Measurements from ENCODE around the gene TREML2.
A peak's percentile ranks its signal among the peaks of the same experiment; 100 is the strongest.
"Not testable (repeated sequence)": the region's sequence is repeated elsewhere in the genome, so short reads cannot be mapped to it uniquely, and the experiment has no call there.

Gene TREML2

DNA sequence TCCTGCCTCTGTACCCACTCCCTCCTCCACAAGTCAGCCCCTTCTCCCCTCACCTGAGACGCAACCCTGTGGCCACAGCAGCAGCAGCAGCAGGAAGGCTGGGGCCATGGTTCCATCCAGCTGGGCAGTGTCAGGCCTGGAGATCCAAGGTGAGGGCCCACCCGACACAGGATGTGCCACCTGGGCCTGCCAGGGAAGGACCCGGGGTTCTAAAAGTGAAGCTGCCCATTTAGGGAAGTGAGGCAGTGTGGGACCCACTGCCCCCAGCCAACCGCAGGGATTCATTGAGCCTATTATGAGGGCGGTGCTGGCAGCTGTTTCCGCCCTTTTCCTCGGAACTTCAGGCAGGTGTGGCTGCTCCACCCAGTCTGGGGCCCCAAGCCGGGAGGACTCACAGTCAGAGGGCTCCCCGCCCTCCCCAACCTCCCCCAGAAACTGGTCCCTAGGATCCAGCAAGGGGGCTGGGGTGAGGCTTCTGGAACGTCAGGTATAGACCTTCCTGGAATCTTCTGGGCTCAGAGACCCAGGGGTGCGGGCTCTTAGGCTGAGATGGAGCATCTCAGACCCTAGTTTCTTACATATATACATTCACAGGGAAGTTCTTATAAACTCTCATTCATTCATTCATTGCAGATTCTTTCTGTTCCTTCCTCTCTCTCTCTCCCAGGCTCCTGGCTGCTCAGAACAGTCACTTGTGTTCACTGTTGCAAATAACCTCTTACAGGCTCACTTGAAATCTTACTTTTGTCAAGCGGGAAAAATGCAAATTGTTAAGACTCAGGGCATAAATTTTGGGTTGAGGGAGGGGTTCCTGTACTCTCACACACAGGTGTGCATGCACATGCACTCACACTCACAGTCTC, at the start of gene TREML2:
Gene TREML2, minus strand, starts transcription at position 249 of the 863 bp plus-strand sequence. Its CDS starts 141 bp downstream, at position 108.
- no peak within 1 kb of the TSS for H3K9ac ChIP-seq (ENCODE audit: low read depth, low read length)

GRCh38 chr6:41247882-41248705, 47.1 kb upstream of the TREML2 start:
- no peaks in the 10 kb centered on the region for H3K36me3 ChIP-seq (ENCODE audit: insufficient read depth, low read length)
- H3K9ac ChIP-seq (ENCODE audit: low read depth, low read length) = no peak overlapping the region
- H3K4me1 ChIP-seq (ENCODE audit: insufficient read depth, low read length) = no peaks in the 10 kb centered on the region

More for the DNA sequence above, at the start of gene TREML2:
- Histone ChIP-seq H3K36me3 (ENCODE audit: insufficient read depth, low read length) (no peaks in the 10 kb centered on the region), H3K4me1 (ENCODE audit: insufficient read depth, low read length) (peaks cover 7% of the 10 kb centered on the region), H3K9me3 (ENCODE audit: control insufficient read depth, insufficient read depth, low read length) (no peaks in the 10 kb centered on the region)

DNA sequence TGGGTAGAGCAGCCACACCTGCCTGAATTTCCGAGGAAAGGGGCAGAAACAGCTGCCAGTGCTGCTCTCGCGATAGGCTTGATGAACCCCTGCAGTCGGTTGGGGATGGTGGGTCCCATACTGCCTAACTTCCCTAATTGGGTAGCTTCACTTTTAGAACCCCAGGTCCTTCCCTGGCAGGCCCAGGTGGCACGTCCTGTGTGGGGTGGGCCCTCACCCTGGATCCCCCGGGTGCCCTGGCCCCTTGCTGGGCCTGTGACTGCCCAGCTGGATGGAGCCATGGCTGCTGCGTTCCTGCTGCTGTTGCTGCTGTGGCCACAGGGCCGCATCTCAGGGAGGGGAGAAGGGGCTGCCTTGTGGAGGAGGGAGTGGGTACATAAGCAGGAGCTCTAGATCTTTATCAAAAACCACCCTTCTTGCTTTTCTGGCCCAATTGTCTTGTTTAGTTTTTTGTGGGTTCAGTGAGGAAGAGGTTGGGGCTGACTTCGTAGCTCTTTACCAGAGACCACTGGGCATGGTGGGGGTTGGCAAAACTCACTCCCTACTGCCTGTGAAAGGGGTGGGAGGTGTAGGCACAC, 46.4 kb upstream of the TREML2 start:
- Histone ChIP-seq H3K9ac (ENCODE audit: low read depth, low read length) (no peak overlapping the region), H3K9me3 (ENCODE audit: control insufficient read depth, insufficient read depth, low read length) (no peaks in the 10 kb centered on the region)

More at GRCh38 chr6:41247882-41248705, 47.1 kb upstream of the TREML2 start:
- H3K9me3 ChIP-seq (ENCODE audit: control insufficient read depth, insufficient read depth, low read length) = no peaks in the 10 kb centered on the region

GRCh38 chr6:41246529-41246928, 45.6 kb upstream of the TREML2 start:
- H3K4me1 ChIP-seq (ENCODE audit: insufficient read depth, low read length); H3K36me3 ChIP-seq (ENCODE audit: insufficient read depth, low read length); H3K9ac ChIP-seq (ENCODE audit: low read depth, low read length); H3K9me3 ChIP-seq (ENCODE audit: control insufficient read depth, insufficient read depth, low read length): not testable (repeated sequence)

More for the DNA sequence above, 46.4 kb upstream of the TREML2 start:
- no peaks in the 10 kb centered on the region for H3K36me3 ChIP-seq (ENCODE audit: insufficient read depth, low read length)
- no peaks in the 10 kb centered on the region for H3K4me1 ChIP-seq (ENCODE audit: insufficient read depth, low read length)

- no peaks in the 10 kb centered on the region for H3K4me1 ChIP-seq (ENCODE audit: insufficient read depth, low read length)
- H3K9me3 ChIP-seq (ENCODE audit: control insufficient read depth, insufficient read depth, low read length) = no peaks in the 10 kb centered on the region
- peak overlapping the region; percentile 54; the same call in 1 of the 2 replicates for H3K9ac ChIP-seq (ENCODE audit: low read depth, low read length)
- no peaks in the 10 kb centered on the region for H3K36me3 ChIP-seq (ENCODE audit: insufficient read depth, low read length)
These were observed 38.7 kb upstream of the TREML2 start for GRCh38 chr6:41239467-41240159.

- no peaks in the 10 kb centered on the region for H3K4me1 ChIP-seq (ENCODE audit: insufficient read depth, low read length)
- no peaks in the 10 kb centered on the region for H3K36me3 ChIP-seq (ENCODE audit: insufficient read depth, low read length)
- H3K9ac ChIP-seq (ENCODE audit: low read depth, low read length) = no peak overlapping the region
- no peaks in the 10 kb centered on the region for H3K9me3 ChIP-seq (ENCODE audit: control insufficient read depth, insufficient read depth, low read length)
These were observed 36.2 kb upstream of the TREML2 start for GRCh38 chr6:41237128-41237527.

DNA sequence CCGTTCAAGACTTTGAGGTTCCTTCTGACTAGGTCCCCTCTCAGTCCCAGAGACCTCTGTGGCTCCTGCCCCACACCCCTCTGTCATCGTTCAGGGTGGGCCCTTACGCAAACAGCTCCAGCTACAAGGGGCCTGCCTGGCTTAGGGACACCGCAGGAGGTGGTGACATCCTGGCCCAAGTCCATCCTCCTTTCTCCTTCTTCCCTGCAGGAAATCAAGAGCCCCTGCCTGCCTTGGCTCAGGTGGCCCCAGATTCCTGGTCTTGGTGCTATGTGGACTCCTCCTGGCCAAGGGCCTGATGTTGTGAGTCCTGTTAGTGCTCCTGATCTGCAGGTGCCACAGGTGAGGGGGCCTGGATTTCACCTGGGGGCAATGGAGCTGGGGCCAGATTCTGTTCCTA, 35.3 kb upstream of the TREML2 start:
- no peak overlapping the region for H3K9ac ChIP-seq (ENCODE audit: low read depth, low read length)

DNA sequence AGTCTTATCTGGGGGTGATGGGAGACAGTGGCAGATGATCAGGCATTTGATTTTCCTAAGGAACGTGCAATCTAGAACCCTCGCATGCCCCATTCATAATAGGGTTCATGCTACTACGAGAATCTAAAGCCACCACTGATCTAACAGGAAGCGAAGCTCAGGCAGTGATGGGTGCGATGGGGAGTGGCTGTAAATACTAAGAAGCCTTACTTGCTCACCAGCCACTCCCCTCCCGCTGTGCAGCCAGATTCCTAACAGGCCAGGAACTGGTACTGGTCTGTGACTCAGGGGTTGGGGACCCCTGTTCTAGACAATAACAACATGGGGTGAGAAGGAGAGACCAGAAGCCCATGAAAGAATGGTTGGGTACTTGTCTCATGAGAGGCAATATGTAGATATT, 31.7 kb upstream of the TREML2 start:
- Histone ChIP-seq H3K9me3 (ENCODE audit: control insufficient read depth, insufficient read depth, low read length) (no peaks in the 10 kb centered on the region), H3K9ac (ENCODE audit: low read depth, low read length) (no peak overlapping the region), H3K36me3 (ENCODE audit: insufficient read depth, low read length) (no peaks in the 10 kb centered on the region), H3K4me1 (ENCODE audit: insufficient read depth, low read length) (no peaks in the 10 kb centered on the region)

More for the DNA sequence above, 35.3 kb upstream of the TREML2 start:
- H3K36me3 ChIP-seq (ENCODE audit: insufficient read depth, low read length) = no peaks in the 10 kb centered on the region
- H3K4me1 ChIP-seq (ENCODE audit: insufficient read depth, low read length) = no peaks in the 10 kb centered on the region
- no peaks in the 10 kb centered on the region for H3K9me3 ChIP-seq (ENCODE audit: control insufficient read depth, insufficient read depth, low read length)

GRCh38 chr6:41231246-41231645, 30.3 kb upstream of the TREML2 start:
- no peaks in the 10 kb centered on the region for H3K36me3 ChIP-seq (ENCODE audit: insufficient read depth, low read length)
- no peaks in the 10 kb centered on the region for H3K9me3 ChIP-seq (ENCODE audit: control insufficient read depth, insufficient read depth, low read length)
- no peaks in the 10 kb centered on the region for H3K4me1 ChIP-seq (ENCODE audit: insufficient read depth, low read length)
- no peak overlapping the region for H3K9ac ChIP-seq (ENCODE audit: low read depth, low read length)

DNA sequence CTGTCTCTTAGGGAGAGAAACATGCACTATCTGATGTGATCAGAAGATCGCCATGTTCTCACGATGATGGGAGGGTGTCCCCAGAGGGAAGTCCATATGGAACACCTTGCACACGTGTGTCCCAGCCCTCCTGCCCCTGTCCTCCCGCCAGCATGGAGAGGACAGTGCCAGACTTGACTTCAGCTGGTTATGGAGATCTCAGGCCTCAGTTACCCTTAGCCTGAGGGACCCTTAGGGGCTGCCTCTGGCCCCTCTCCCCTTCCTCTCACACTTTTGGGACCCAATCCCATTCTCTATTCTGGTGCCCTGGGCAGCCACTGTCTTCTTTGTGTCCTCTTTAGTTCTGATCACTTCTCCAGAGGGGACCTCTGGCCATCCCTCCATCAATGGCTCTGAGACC, 28.8 kb upstream of the TREML2 start:
- H3K4me1 ChIP-seq (ENCODE audit: insufficient read depth, low read length) = no peaks in the 10 kb centered on the region
- no peaks in the 10 kb centered on the region for H3K9me3 ChIP-seq (ENCODE audit: control insufficient read depth, insufficient read depth, low read length)
- H3K9ac ChIP-seq (ENCODE audit: low read depth, low read length) = no peak overlapping the region
- no peaks in the 10 kb centered on the region for H3K36me3 ChIP-seq (ENCODE audit: insufficient read depth, low read length)

- Histone ChIP-seq H3K9me3 (ENCODE audit: control insufficient read depth, insufficient read depth, low read length) (no peaks in the 10 kb centered on the region), H3K9ac (ENCODE audit: low read depth, low read length) (no peak overlapping the region), H3K4me1 (ENCODE audit: insufficient read depth, low read length) (no peaks in the 10 kb centered on the region), H3K36me3 (ENCODE audit: insufficient read depth, low read length) (no peaks in the 10 kb centered on the region)
These were observed 27.7 kb upstream of the TREML2 start for GRCh38 chr6:41228616-41229015.

- no peaks in the 10 kb centered on the region for H3K9me3 ChIP-seq (ENCODE audit: control insufficient read depth, insufficient read depth, low read length)
- no peak within 1 kb of the TSS for H3K9ac ChIP-seq (ENCODE audit: low read depth, low read length)
- H3K36me3 ChIP-seq (ENCODE audit: insufficient read depth, low read length) = no peaks in the 10 kb centered on the region
- H3K4me1 ChIP-seq (ENCODE audit: insufficient read depth, low read length) = no peaks in the 10 kb centered on the region
These were observed 27.1 kb upstream of the TREML2 start, which contains the start of gene TREML4 for GRCh38 chr6:41228096-41228495. TREML4 (plus strand) TSS chr6:41228349; CDS start chr6:41228428, 79 bp downstream.

- Histone ChIP-seq H3K9me3 (ENCODE audit: control insufficient read depth, insufficient read depth, low read length) (no peaks in the 10 kb centered on the region), H3K36me3 (ENCODE audit: insufficient read depth, low read length) (no peaks in the 10 kb centered on the region)
These were observed 25.8 kb upstream of the TREML2 start for GRCh38 chr6:41226752-41227151.

GRCh38 chr6:41224800-41225199, 23.9 kb upstream of the TREML2 start:
- no peak overlapping the region for H3K9ac ChIP-seq (ENCODE audit: low read depth, low read length)
- no peaks in the 10 kb centered on the region for H3K4me1 ChIP-seq (ENCODE audit: insufficient read depth, low read length)
- H3K36me3 ChIP-seq (ENCODE audit: insufficient read depth, low read length) = no peaks in the 10 kb centered on the region
- H3K9me3 ChIP-seq (ENCODE audit: control insufficient read depth, insufficient read depth, low read length) = no peaks in the 10 kb centered on the region

More at GRCh38 chr6:41226752-41227151, 25.8 kb upstream of the TREML2 start:
- Histone ChIP-seq H3K9ac (ENCODE audit: low read depth, low read length) (no peak overlapping the region), H3K4me1 (ENCODE audit: insufficient read depth, low read length) (no peaks in the 10 kb centered on the region)

Data from ES-I3 (cell line).